Measurements from ENCODE around the gene ADAM17.
"Not testable (repeated sequence)": the region's sequence is repeated elsewhere in the genome, so short reads cannot be mapped to it uniquely, and the experiment has no call there.

ADAM17 gene

GRCh38 chr2:9519250-9519649 lies 36.4 kb downstream of the ADAM17 start:
- DNase-seq (ENCODE audit: low spot score) = no peak

- no peak for DNase-seq (ENCODE audit: low spot score)
Observed at GRCh38 chr2:9518780-9519179, 36.9 kb downstream of the ADAM17 start.

- DNase-seq (ENCODE audit: low spot score) = no peak
Observed at GRCh38 chr2:9518163-9518562, 37.5 kb downstream of the ADAM17 start.

- DNase-seq (ENCODE audit: low spot score) = no peak
Observed at GRCh38 chr2:9517118-9517782, 38.4 kb downstream of the ADAM17 start.

DNA sequence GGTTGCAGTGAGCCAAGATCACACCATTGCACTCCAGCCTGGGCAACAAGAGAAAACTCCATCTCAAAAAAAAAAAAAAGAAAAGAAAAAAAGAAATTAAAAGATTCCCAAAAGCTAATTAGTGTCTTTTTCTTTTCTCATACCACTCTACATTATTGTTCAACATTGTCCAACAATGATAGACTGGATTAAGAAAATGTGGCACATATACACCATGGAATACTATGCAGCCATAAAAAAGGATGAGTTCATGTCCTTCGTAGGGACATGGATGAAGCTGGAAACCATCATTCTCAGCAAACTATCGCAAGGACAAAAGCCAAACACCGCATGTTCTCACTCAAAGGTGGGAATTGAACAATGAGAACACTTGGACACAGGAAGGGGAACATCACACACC lies 41.7 kb downstream of the ADAM17 start:
- not testable (repeated sequence) for DNase-seq (ENCODE audit: low spot score)

DNA sequence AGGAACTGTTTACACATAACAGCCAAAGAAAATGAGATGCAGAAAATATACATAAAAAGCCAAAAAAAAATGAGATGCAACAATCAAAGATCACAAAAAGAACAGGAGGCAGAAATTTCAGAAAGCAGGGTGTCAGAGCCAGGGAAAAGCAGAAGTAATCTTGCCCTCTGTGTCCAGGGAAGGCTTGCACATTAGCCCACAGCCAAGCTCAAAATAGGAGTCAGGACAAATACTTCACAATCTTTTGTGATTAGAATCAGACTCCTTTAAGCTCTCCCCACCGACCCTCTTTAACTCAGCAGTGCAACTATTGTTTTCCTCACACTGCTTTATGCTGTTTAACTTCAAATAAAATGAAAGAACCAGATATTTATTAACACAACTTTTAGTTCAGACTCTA lies 46.7 kb downstream of the ADAM17 start:
- no peak for DNase-seq (ENCODE audit: low spot score)

DNA sequence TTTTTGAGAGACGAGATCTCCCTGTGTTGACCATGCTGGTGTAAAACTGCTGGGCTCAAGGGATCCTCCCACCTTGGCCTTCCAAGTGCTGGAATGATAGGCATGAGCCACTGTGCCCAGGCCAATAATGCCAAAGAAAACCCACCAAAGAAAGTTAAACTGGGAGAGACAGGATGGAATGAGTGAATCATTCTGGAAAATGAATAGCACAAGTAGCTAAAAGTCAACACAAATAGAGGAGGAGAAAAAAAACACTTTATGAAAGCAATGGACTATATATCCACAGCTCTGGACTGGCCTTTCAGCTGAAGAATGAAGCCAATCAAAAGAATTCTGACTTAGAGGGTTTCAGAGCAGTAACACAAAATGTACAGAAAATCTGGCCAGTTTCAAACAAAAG lies 57.4 kb downstream of the ADAM17 start:
- no peak for DNase-seq (ENCODE audit: low spot score)

DNA sequence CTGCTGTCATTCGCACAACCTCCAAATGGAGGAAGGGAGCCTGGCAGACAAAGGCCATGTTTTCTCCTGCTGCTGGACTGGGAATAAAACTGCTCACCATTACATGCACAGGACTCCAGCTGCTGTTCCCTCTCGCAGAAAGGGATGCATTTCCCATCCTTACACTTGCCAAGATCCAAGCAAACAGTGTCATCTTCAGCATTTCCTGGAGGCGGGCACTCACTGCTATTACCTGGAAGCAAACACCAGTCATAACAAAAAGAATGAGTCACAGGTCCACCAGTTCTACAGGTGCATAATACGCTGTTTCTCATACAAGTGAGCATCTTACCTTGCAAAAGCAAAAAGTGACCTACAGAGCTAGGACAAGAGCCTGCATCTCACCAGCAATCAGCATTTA lies 58.6 kb downstream of the ADAM17 start:
- DNase-seq (ENCODE audit: low spot score) = no peak

DNA sequence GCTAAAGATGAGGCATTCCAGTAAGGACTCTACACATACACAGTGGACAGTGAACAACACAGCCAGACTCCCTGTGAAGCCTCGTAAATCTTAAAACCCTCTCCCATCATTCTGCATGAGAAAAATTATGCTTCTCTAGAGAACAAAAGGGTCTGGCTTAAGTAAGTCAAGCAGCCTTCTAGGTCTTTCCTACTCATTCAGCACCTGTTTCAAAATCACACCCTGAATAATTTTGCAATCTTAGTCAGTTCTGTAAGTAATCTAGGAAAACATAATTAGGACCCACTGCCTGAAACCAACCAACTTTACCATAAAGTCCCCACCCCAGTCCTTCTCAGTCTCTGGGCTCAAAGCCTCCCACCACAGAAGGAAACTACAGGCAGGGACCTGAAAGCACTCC lies 61.5 kb downstream of the ADAM17 start:
- no peak for DNase-seq (ENCODE audit: low spot score)

DNA sequence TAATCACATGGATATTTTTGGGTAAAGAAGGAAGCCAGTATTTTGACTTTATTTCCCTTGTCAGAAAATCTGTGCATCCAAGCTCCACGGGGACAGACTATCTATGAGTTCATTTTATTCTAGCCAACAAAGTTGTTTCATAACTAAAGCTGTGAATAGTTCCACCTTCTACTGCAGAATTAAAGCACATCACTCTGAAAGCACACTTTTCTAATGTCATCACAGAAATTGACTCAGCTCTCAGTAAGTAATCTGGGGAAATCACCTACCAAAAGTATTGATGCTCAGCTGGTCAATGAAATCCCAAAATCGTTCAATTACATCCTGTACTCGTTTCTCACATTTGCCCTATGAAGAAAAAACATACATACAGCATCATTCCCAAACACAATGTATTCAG lies 62.2 kb downstream of the ADAM17 start:
- no peak for DNase-seq (ENCODE audit: low spot score)

DNA sequence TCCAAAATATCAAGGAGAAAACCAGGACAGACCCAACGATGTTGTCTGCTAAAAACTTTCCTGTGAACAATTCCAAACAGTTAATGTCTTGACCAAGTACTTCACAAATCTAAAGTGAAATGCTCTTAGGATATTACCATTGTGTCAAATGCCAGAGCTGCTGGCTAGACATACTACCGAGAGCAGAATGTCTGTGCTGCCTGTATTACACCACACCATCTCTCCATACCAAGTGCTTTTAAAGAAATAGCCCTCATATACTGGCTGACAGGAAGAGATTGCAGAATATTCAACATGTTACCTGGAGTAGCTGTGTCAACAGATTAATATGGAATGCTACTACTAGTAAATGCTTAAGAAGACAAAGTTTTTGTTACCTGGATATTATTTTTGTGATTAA lies 62.7 kb downstream of the ADAM17 start:
- DNase-seq (ENCODE audit: low spot score) = no peak

- DNase-seq (ENCODE audit: low spot score) = no peak
Observed at GRCh38 chr2:9490789-9491188, 64.8 kb downstream of the ADAM17 start.

DNA sequence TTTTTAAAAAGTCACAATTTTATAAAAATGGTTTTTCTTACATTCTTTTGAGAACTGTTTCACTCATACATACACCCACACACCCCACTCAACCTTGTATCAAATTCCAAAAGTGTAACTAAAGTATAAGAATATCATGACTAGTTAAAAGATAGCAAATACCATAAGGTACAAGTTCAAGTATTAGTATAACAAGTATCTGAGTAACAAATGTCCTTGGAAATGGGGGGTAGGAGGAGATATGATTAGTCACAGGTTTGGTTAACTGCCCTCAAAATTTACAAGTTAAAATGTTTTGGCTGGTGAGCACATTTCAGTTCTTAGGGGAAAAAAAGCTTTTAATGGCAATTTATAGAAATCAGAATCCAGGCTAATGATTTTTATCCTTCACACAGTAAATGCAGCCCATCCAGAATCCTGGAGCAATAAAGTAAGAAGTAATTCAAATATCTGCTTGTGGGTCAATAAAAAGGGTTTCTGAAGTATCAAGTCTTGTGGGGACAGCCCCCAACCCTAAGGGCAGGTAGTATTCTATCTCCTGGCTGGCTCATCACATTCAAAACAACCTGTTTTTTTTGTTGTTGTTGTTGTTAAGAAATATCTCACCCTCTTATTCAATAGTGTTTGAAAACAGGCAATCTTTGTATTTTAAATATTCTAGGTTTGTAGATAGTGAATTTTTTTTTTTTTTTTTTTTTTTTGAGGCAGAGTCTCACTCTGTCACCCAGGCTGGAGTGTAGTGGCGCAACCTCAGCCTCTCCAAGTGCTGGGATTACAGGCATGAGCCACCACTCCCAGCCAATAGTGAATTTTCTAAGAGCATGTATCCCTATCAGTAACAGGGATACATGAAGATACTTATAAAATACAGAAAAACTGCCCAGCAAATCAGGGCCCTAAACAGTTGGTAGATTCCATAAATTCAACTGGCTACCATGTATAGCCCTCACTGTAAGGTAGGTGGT lies 66.8 kb downstream of the ADAM17 start:
- DNase-seq (ENCODE audit: low spot score) = no peak

GRCh38 chr2:9484533-9484932 lies 71.1 kb downstream of the ADAM17 start:
- DNase-seq (ENCODE audit: low spot score) = no peak

- no peak for DNase-seq (ENCODE audit: low spot score)
Observed at GRCh38 chr2:9483107-9483506, 72.5 kb downstream of the ADAM17 start.

- DNase-seq (ENCODE audit: low spot score) = no peak
Observed at GRCh38 chr2:9480157-9480556, 75.5 kb downstream of the ADAM17 start.

- no peak for DNase-seq (ENCODE audit: low spot score)
Observed at GRCh38 chr2:9478526-9478925, 77.1 kb downstream of the ADAM17 start.

GRCh38 chr2:9477914-9478313 lies 77.7 kb downstream of the ADAM17 start:
- no peak for DNase-seq (ENCODE audit: low spot score)

DNA sequence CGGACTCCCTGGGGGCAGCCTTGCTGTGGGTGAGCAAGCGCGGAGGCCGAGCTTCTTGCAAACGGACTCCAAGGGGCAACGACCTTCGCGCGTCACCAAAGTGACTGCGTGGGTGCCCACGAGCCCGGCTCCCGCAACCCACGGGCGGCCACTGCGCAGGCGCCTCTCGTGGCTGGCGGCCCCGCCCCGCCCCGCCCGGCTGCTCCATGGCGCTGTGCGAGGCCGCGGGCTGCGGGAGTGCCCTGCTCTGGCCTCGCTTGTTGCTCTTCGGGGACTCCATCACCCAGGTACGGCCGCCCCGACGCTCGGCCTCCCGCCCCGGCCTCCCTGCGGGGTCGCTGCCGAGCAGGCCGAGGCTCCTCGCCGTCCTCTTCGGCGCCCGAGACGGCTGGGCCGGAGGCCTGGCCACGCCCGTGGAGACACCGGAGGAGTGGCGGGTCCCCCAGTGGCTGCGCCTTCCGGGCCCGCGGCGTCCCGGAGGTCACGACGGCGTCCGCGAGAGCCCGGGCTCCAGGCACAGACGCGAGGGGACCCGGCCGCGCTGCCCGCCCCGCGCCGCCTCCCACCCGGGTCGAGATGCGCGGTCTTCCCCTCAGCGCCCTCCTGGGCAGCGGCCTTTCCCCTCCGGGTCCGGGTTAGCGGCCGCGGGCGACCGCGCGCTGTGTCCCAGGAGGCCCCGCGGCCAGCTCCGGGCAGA lies 81.1 kb downstream of the ADAM17 start, which contains the start of gene IAH1:
Gene IAH1 (plus strand): TSS at position 191 of the 697 bp plus-strand sequence. CDS start 16 bp downstream, at position 207.
- peak; percentile 66 for DNase-seq (ENCODE audit: low spot score)

- peak; percentile 34 for DNase-seq (ENCODE audit: low spot score)
Observed at GRCh38 chr2:9473985-9474360, 81.7 kb downstream of the ADAM17 start.

GRCh38 chr2:9473308-9473984 lies 82.2 kb downstream of the ADAM17 start:
- no peak for DNase-seq (ENCODE audit: low spot score)

DNA sequence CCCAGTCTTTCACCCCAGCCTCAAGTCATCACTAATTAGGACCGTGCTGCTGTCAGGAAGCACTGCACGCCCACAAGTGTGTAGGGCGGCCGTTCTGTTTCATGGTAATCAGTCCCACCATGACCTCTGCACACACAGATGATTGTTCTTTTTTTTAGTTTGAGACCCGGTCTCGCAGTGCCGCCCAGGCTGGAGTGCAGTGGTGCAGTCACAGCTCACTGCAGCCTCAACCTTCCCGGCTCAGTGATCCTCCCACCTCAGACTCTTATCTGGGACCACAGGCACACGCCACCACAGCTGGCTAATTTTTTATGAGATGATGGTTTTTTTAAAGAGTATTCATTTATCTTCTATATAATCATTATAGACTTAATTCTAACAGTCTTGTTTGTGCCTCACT lies 83.1 kb downstream of the ADAM17 start:
- no peak for DNase-seq (ENCODE audit: low spot score)
